Heart left ventricle (tissue), 16 donors: ENCODE measurements around the gene CYP11A1. TPM values are rescaled to one million over a fixed set of nuclear protein-coding genes. Genes with fewer than 3 reads are reported as not detected.
A peak's percentile ranks its signal among the peaks of the same experiment; 100 is the strongest.

ENCODE experiments used
- ATAC-seq, 4 donors: fragments of 200-7000 bp; cut with Tn5 transposase; one replicate each; pipeline ENCODE4 v1.9.1; 2020 to 2022; ENCODE audit warnings: moderate library complexity in 4 of 4, mild to moderate bottlenecking in 3 of 4, moderate number of reproducible peaks in 1 of 4
- DNase-seq, 5 donors: peaks; one replicate each; pipeline ENCODE4 v3.0.0-alpha.2; 2020
- H3K27ac ChIP-seq, 12 donors: fragments of 200-600 bp; sonication (generic) in 4 of 12; one replicate each; pipeline versions ENCODE4 v1.5.0 to v1.8.0; 2016 to 2022; ENCODE audit warnings: mild to moderate bottlenecking in 2 of 12
- H3K27me3 ChIP-seq, 9 donors: fragments of 200-600 bp; sonication (generic) in 2 of 9; one replicate each; pipeline versions ENCODE4 v1.5.1 to v1.8.0; 2016 to 2022; ENCODE audit warnings: mild to moderate bottlenecking in 3 of 9
- H3K36me3 ChIP-seq, 9 donors: fragments of 200-600 bp; sonication (generic) in 2 of 9; one replicate each; pipeline versions ENCODE4 v1.5.0 to v1.8.0; 2018 to 2022; ENCODE audit warnings: mild to moderate bottlenecking in 2 of 9
- H3K4me1 ChIP-seq, 12 donors: fragments of 200-600 bp; sonication (generic) in 4 of 12; one replicate each; pipeline versions ENCODE4 v1.5.0 to v1.8.0; 2016 to 2022; ENCODE audit warnings: mild to moderate bottlenecking in 3 of 12
- H3K4me3 ChIP-seq, 12 donors: fragments of 200-600 bp; sonication (generic) in 4 of 12; one replicate each; pipeline versions ENCODE4 v1.5.0 to v1.8.0; 2017 to 2022; ENCODE audit warnings: mild to moderate bottlenecking in 9 of 12, moderate library complexity in 4 of 12
- H3K9me3 ChIP-seq, 12 donors: fragments of 200-600 bp; sonication (generic) in 4 of 12; one replicate each; pipeline versions ENCODE4 v1.5.0 to v1.8.0; 2016 to 2022; ENCODE audit warnings: mild to moderate bottlenecking in 1 of 12
- CTCF ChIP-seq, 12 donors: fragments of 200-600 bp; sonication (generic) in 4 of 12; IDR thresholded peaks; one replicate each; pipeline versions ENCODE4 v1.5.0 to v1.8.0; 2018 to 2022; ENCODE audit warnings: antibody characterized with exemption in 12 of 12, mild to moderate bottlenecking in 5 of 12
- POLR2A ChIP-seq, 2 donors: fragments of 450-650 bp; IDR thresholded peaks; one replicate each; pipeline ENCODE4 v1.6.1; 2017; ENCODE audit warnings: antibody characterized with exemption in 2 of 2, mild to moderate bottlenecking in 2 of 2, moderate library complexity in 2 of 2
- WGBS, 4 donors: extraction: QIAGEN DNeasy Blood & Tissue Kit in 2 of 4; methylation state at CpG; one replicate each; pipeline versions ENCODE4 v1.1.5 to v1.1.7; 2013 to 2018; 5-methylcytosine and 5-hydroxymethylcytosine counted together
- intact Hi-C, 10 donors: fragments of 100-400 bp; cut with DNase I; formaldehyde crosslinking; loops; one replicate each; pipeline versions ENCODE4 v1.11.1 to v1.14.2; 2022
- polyA plus RNA-seq, 2 donors: library from polyadenylated mRNA; stranded (reverse); fragments of 200-250 nt; gene quantifications; one replicate each; pipeline ENCODE4 v1.2.3, GENCODE V29; 2013
- total RNA-seq, 9 donors: library from RNA; depleted of rRNA in 2 of 9; stranded (reverse); fragments of >200 nt in 2 of 9; fragmentation: NEBNext Ultra II Directional in 3 of 9; extraction: Animal tissue kit (Norgen Biotek cat#: 25700) in 3 of 9; gene quantifications; one replicate each; pipeline versions ENCODE4 v1.1.0 to v1.2.4, GENCODE V29; 2016 to 2023
- donor health status: ischemic (EF 13 %, LVEDD 7.1; RV severe dilation, severe dysfunction).
- donor health status: healthy with polysubstance abuse.
- donor health status: DM: no; HTN: yes; CAD: no.
- donor health status: DM: no; HTN: no; CAD: no.
- donor health status: ischemic (EF 25% LVEDD 6.9; RV normal size, moderate dysfunction).
- donor health status: ischemic (EF 25% LVEDD 5.7; RV mildly dilated, moderate dysfunction).
- donor health status: healthy.
- donor health status: DM: yes; HTN: yes; CAD: no.
- donor health status: ischemic (EF 35%, LVEDD 5.7; RV mildly dilated, moderate dysfunction).
- donor health status: nonischemic (EF 11% LVEDD 7.7; RV severe dilation, severe dysfunction).
- donor health status: DM: yes; HTN: yes; CAD: no.
- donor health status: PGD.
- donor health status: ischemic (EF 29% LVEDD 5.4; RV normal size, mild dysfunction).
- donor health status: nonischemic (EF 23%, LVEDD 6.1; RV moderate dilation, normal function).

Gene CYP11A1
- total and polyA plus RNA-seq, 11 donors, result 0.07 to 3.4 (median 0.87) TPM

GRCh38 chr15:74297887-74298286 lies 69.6 kb downstream of the CYP11A1 start:
- ATAC-seq (no peak), DNase-seq (no peak)
- H3K36me3 ChIP-seq, result no peaks in the 10 kb centered on the region
- no peak overlapping the region for H3K27ac ChIP-seq
- 7 to 33% (median 18%) methylated on average over 1 of the region's 1 CpG for WGBS, 4 donors
- peaks cover 0 to 3% (median 0%) of the 10 kb centered on the region in 12 donors for H3K4me1 ChIP-seq
- intact Hi-C loops, result loop anchor here in 2 of 10 donors (5.0 to 10.0 kb wide), 2 partner anchors 46 to 53 kb away; no protein-coding TSS in a partner anchor
- TF ChIP-seq POLR2A (IDR thresholded peaks at IDR 0.05), result no peak
- TF ChIP-seq CTCF (IDR thresholded peaks at IDR 0.05), result no peak
- no peak overlapping the region for H3K4me3 ChIP-seq
- H3K9me3 ChIP-seq, result no peaks in the 10 kb centered on the region
- H3K27me3 ChIP-seq, result peaks cover 0 to 26% (median 0%) of the 10 kb centered on the region in 9 donors

GRCh38 chr15:74295800-74296199 lies 71.6 kb downstream of the CYP11A1 start:
- Histone ChIP-seq H3K36me3 (no peaks in the 10 kb centered on the region), H3K27ac (no peak overlapping the region), H3K27me3 (peaks cover 0 to 17% (median 0%) of the 10 kb centered on the region in 9 donors), H3K9me3 (no peaks in the 10 kb centered on the region), H3K4me1 (peaks cover 0 to 11% (median 5%) of the 10 kb centered on the region in 12 donors), H3K4me3 (no peak overlapping the region)
- 54 to 65% (median 61%) methylated on average over 4 to 6 of the region's 6 CpGs for WGBS, 4 donors
- TF ChIP-seq POLR2A (IDR thresholded peaks at IDR 0.05) (no peak), CTCF (IDR thresholded peaks at IDR 0.05) (peak in 2 of 12 donors; percentile 10 to 13)
- intact Hi-C loops, result loop anchor here in 2 of 10 donors (5.0 to 10.0 kb wide), 2 partner anchors 43 to 51 kb away; no protein-coding TSS in a partner anchor
- DNase-seq, result no peak
- no peak for ATAC-seq

GRCh38 chr15:74294010-74294409 lies 73.4 kb downstream of the CYP11A1 start:
- Histone ChIP-seq H3K36me3 (no peaks in the 10 kb centered on the region), H3K4me3 (no peak overlapping the region), H3K27me3 (peaks cover 0 to 14% (median 0%) of the 10 kb centered on the region in 9 donors), H3K9me3 (no peaks in the 10 kb centered on the region), H3K27ac (no peak overlapping the region), H3K4me1 (peaks cover 0 to 11% (median 5%) of the 10 kb centered on the region in 12 donors)
- WGBS, 4 donors, result 38 to 58% (median 50%) methylated on average over 1 of the region's 1 CpG
- no peak for DNase-seq
- TF ChIP-seq POLR2A (IDR thresholded peaks at IDR 0.05) (no peak), CTCF (IDR thresholded peaks at IDR 0.05) (no peak)
- intact Hi-C loops, result loop anchor here in 1 of 10 donors (10.0 kb wide), 1 partner anchor 49 kb away; no protein-coding TSS in a partner anchor
- ATAC-seq, result no peak

GRCh38 chr15:74293021-74293810 lies 74.2 kb downstream of the CYP11A1 start:
- Histone ChIP-seq H3K4me3 (no peak overlapping the region), H3K27me3 (peaks cover 0 to 14% (median 0%) of the 10 kb centered on the region in 9 donors), H3K36me3 (no peaks in the 10 kb centered on the region), H3K4me1 (peaks cover 0 to 11% (median 5%) of the 10 kb centered on the region in 12 donors), H3K27ac (no peak overlapping the region), H3K9me3 (no peaks in the 10 kb centered on the region)
- intact Hi-C loops, result loop anchor here in 1 of 10 donors (10.0 kb wide), 1 partner anchor 48 kb away; no protein-coding TSS in a partner anchor
- ATAC-seq (no peak), DNase-seq (no peak)
- 63 to 72% (median 69%) methylated on average over 3 of the region's 3 CpGs for WGBS, 4 donors
- TF ChIP-seq CTCF (IDR thresholded peaks at IDR 0.05) (no peak), POLR2A (IDR thresholded peaks at IDR 0.05) (no peak)
